HEK293 (cell line): ENCODE data around the gene OR2V2.

ENCODE experiments used
- GLIS1 ChIP-seq: fragments of 450-650 bp; formaldehyde crosslinking; IDR thresholded peaks from 2 replicates; pipeline ENCODE4 v1.5.1; 2016; ENCODE audit warnings: missing biosample characterization, missing genetic modification characterization
- SETDB1 ChIP-seq: IDR thresholded peaks from one replicate; pipeline ENCODE4 v1.6.1; 2017; ENCODE audit warnings: mild to moderate bottlenecking, low read length, moderate library complexity, mixed read lengths; ENCODE audit not compliant: insufficient read length
- ZNF10 ChIP-seq: fragments of 450-650 bp; formaldehyde crosslinking; IDR thresholded peaks from 2 replicates; pipeline ENCODE4 v1.5.1; 2017; ENCODE audit warnings: missing biosample characterization, missing genetic modification characterization
- ZNF221 ChIP-seq: fragments of 450-650 bp; formaldehyde crosslinking; IDR thresholded peaks from 2 replicates; pipeline ENCODE4 v1.5.1; 2017; ENCODE audit warnings: missing biosample characterization, missing genetic modification characterization, borderline replicate concordance
- ZNF24 ChIP-seq: fragments of 450-650 bp; formaldehyde crosslinking; IDR thresholded peaks from 2 replicates; pipeline ENCODE4 v1.5.1; 2016; ENCODE audit warnings: missing biosample characterization, missing genetic modification characterization
- ZNF350 ChIP-seq: fragments of 450-650 bp; formaldehyde crosslinking; IDR thresholded peaks from 2 replicates; pipeline ENCODE4 v1.5.0; 2017; ENCODE audit warnings: missing biosample characterization, mild to moderate bottlenecking, missing genetic modification characterization
- ZNF394 ChIP-seq: fragments of 450-650 bp; formaldehyde crosslinking; IDR thresholded peaks from 2 replicates; pipeline ENCODE4 v1.5.1; 2016; ENCODE audit warnings: missing biosample characterization, missing genetic modification characterization, mild to moderate bottlenecking, moderate library complexity, borderline replicate concordance
- ZNF600 ChIP-seq: fragments of 450-650 bp; formaldehyde crosslinking; IDR thresholded peaks from 2 replicates; pipeline ENCODE4 v1.5.1; 2016; ENCODE audit warnings: missing biosample characterization, missing genetic modification characterization
- ZNF658 ChIP-seq: fragments of 450-650 bp; formaldehyde crosslinking; IDR thresholded peaks from 2 replicates; pipeline ENCODE4; 2016; ENCODE audit warnings: missing biosample characterization, missing genetic modification characterization
- ZNF768 ChIP-seq: fragments of 450-650 bp; formaldehyde crosslinking; IDR thresholded peaks from 2 replicates; pipeline ENCODE4 v1.5.1; 2018; ENCODE audit warnings: missing biosample characterization, mild to moderate bottlenecking, missing genetic modification characterization
- ZNF776 ChIP-seq: fragments of 450-650 bp; formaldehyde crosslinking; IDR thresholded peaks from 2 replicates; pipeline ENCODE4 v1.5.0; 2017; ENCODE audit warnings: missing biosample characterization, missing genetic modification characterization, borderline replicate concordance
- TF ChIP-seq, protein P1 (sequence below): fragments of 450-650 bp; formaldehyde crosslinking; IDR thresholded peaks from 2 replicates; pipeline ENCODE4 v1.5.1; 2016; ENCODE audit warnings: missing biosample characterization, missing genetic modification characterization
- TF ChIP-seq, protein P2 (sequence below): fragments of 450-650 bp; formaldehyde crosslinking; IDR thresholded peaks from 2 replicates; pipeline ENCODE4 v1.5.1; 2016; ENCODE audit warnings: missing biosample characterization, missing genetic modification characterization
- TF ChIP-seq, protein P3 (sequence below): fragments of 450-650 bp; formaldehyde crosslinking; IDR thresholded peaks from 2 replicates; pipeline ENCODE4 v1.5.1; 2016; ENCODE audit warnings: missing biosample characterization, missing genetic modification characterization
- TF ChIP-seq, protein P4 (sequence below): fragments of 450-650 bp; formaldehyde crosslinking; IDR thresholded peaks from 2 replicates; pipeline ENCODE4; 2016; ENCODE audit warnings: missing biosample characterization, missing genetic modification characterization
- TF ChIP-seq, protein P5 (sequence below): fragments of 450-650 bp; formaldehyde crosslinking; IDR thresholded peaks from 2 replicates; pipeline ENCODE4 v1.5.1; 2016; ENCODE audit warnings: missing biosample characterization, missing genetic modification characterization, borderline replicate concordance
- TF ChIP-seq, protein P6 (sequence below): fragments of 450-650 bp; formaldehyde crosslinking; IDR thresholded peaks from 2 replicates; pipeline ENCODE4 v1.5.1; 2016; ENCODE audit warnings: missing biosample characterization, missing genetic modification characterization
- TF ChIP-seq, protein P7 (sequence below): fragments of 450-650 bp; formaldehyde crosslinking; IDR thresholded peaks from 2 replicates; pipeline ENCODE4 v1.5.1; 2017; ENCODE audit warnings: missing biosample characterization, mild to moderate bottlenecking, missing genetic modification characterization, moderate library complexity
- TF ChIP-seq, protein P8 (sequence below): fragments of 450-650 bp; formaldehyde crosslinking; IDR thresholded peaks from 2 replicates; pipeline ENCODE4 v1.5.1; 2016; ENCODE audit warnings: missing biosample characterization, missing genetic modification characterization

OR2V2 gene

DNA sequence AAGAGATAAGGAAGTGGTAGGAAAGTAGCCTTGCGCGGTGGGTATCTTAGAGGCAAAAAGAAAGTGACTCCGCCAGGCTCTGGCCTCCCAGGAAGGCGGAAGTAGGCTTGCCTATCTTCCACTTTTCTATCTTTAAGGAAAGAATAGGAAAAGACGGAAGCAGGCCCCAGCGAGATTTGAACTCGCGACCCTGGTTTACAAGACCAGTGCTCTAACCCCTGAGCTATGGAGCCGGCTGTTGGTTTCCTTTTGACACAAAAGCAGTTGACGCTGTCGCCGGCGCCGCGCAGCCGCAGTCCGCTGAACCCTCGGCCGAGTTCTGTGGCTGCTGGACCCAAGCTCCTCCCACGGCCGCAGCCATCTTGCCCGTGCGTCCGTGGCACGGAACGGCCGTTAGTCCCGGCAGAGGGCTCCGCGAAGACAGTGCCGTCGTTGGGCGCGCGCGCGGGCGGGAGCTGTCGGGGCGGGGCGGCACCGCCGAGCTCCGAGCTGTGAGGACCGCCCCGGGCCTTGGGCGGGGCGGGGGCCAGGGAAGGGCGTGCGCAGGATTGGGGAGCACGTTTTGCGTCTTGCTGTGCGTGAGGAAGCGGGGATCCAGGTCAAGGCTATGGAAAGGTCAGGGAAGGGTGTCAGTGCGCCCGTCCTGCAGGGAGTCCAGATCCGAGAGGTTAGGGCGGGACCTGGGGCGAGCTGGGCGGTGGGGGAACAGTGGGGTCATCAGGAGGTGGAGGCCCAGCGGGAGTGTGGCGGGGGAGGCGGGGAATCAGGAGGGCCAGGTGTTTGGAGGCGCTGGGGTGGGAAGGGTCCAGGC is 44.3 kb downstream of the OR2V2 start (continued):
- TF ChIP-seq, protein P1, sequence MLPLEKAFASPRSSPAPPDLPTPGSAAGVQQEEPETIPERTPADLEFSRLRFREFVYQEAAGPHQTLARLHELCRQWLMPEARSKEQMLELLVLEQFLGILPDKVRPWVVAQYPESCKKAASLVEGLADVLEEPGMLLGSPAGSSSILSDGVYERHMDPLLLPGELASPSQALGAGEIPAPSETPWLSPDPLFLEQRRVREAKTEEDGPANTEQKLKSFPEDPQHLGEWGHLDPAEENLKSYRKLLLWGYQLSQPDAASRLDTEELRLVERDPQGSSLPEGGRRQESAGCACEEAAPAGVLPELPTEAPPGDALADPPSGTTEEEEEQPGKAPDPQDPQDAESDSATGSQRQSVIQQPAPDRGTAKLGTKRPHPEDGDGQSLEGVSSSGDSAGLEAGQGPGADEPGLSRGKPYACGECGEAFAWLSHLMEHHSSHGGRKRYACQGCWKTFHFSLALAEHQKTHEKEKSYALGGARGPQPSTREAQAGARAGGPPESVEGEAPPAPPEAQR (tag by site-specific recombination), result no peak; the same call in 1 of the 2 replicates
- TF ChIP-seq ZNF600 (peak; percentile 38), ZNF768 (no peak), ZNF221 (tag by site-specific recombination) (no peak), ZNF658 (no peak), ZNF776 (tag by site-specific recombination) (no peak), GLIS1 (tag by site-specific recombination) (peak; percentile 69), ZNF10 (tag by site-specific recombination) (no peak; the same call in 1 of the 2 replicates), ZNF24 (tag by site-specific recombination) (peak; percentile 53; the same call in 1 of the 2 replicates), ZNF350 (tag by site-specific recombination) (no peak), SETDB1 (no peak), ZNF394 (peak; percentile 61; the same call in 1 of the 2 replicates)
- TF ChIP-seq, protein P2, sequence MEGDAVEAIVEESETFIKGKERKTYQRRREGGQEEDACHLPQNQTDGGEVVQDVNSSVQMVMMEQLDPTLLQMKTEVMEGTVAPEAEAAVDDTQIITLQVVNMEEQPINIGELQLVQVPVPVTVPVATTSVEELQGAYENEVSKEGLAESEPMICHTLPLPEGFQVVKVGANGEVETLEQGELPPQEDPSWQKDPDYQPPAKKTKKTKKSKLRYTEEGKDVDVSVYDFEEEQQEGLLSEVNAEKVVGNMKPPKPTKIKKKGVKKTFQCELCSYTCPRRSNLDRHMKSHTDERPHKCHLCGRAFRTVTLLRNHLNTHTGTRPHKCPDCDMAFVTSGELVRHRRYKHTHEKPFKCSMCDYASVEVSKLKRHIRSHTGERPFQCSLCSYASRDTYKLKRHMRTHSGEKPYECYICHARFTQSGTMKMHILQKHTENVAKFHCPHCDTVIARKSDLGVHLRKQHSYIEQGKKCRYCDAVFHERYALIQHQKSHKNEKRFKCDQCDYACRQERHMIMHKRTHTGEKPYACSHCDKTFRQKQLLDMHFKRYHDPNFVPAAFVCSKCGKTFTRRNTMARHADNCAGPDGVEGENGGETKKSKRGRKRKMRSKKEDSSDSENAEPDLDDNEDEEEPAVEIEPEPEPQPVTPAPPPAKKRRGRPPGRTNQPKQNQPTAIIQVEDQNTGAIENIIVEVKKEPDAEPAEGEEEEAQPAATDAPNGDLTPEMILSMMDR, result no peak; the same call in 1 of the 2 replicates
- TF ChIP-seq, protein P3, sequence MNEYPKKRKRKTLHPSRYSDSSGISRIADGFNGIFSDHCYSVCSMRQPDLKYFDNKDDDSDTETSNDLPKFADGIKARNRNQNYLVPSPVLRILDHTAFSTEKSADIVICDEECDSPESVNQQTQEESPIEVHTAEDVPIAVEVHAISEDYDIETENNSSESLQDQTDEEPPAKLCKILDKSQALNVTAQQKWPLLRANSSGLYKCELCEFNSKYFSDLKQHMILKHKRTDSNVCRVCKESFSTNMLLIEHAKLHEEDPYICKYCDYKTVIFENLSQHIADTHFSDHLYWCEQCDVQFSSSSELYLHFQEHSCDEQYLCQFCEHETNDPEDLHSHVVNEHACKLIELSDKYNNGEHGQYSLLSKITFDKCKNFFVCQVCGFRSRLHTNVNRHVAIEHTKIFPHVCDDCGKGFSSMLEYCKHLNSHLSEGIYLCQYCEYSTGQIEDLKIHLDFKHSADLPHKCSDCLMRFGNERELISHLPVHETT (tag by site-specific recombination), result no peak; the same call in none of the 2 replicates
- TF ChIP-seq, protein P4, sequence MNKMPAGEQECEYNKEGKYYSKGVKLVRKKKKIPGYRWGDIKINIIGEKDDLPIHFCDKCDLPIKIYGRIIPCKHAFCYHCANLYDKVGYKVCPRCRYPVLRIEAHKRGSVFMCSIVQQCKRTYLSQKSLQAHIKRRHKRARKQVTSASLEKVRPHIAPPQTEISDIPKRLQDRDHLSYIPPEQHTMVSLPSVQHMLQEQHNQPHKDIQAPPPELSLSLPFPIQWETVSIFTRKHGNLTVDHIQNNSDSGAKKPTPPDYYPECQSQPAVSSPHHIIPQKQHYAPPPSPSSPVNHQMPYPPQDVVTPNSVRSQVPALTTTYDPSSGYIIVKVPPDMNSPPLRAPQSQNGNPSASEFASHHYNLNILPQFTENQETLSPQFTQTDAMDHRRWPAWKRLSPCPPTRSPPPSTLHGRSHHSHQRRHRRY (tag by site-specific recombination), result no peak
- TF ChIP-seq, protein P5, sequence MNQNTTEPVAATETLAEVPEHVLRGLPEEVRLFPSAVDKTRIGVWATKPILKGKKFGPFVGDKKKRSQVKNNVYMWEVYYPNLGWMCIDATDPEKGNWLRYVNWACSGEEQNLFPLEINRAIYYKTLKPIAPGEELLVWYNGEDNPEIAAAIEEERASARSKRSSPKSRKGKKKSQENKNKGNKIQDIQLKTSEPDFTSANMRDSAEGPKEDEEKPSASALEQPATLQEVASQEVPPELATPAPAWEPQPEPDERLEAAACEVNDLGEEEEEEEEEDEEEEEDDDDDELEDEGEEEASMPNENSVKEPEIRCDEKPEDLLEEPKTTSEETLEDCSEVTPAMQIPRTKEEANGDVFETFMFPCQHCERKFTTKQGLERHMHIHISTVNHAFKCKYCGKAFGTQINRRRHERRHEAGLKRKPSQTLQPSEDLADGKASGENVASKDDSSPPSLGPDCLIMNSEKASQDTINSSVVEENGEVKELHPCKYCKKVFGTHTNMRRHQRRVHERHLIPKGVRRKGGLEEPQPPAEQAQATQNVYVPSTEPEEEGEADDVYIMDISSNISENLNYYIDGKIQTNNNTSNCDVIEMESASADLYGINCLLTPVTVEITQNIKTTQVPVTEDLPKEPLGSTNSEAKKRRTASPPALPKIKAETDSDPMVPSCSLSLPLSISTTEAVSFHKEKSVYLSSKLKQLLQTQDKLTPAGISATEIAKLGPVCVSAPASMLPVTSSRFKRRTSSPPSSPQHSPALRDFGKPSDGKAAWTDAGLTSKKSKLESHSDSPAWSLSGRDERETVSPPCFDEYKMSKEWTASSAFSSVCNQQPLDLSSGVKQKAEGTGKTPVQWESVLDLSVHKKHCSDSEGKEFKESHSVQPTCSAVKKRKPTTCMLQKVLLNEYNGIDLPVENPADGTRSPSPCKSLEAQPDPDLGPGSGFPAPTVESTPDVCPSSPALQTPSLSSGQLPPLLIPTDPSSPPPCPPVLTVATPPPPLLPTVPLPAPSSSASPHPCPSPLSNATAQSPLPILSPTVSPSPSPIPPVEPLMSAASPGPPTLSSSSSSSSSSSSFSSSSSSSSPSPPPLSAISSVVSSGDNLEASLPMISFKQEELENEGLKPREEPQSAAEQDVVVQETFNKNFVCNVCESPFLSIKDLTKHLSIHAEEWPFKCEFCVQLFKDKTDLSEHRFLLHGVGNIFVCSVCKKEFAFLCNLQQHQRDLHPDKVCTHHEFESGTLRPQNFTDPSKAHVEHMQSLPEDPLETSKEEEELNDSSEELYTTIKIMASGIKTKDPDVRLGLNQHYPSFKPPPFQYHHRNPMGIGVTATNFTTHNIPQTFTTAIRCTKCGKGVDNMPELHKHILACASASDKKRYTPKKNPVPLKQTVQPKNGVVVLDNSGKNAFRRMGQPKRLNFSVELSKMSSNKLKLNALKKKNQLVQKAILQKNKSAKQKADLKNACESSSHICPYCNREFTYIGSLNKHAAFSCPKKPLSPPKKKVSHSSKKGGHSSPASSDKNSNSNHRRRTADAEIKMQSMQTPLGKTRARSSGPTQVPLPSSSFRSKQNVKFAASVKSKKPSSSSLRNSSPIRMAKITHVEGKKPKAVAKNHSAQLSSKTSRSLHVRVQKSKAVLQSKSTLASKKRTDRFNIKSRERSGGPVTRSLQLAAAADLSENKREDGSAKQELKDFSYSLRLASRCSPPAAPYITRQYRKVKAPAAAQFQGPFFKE (tag by site-specific recombination), result no peak
- TF ChIP-seq, protein P6, sequence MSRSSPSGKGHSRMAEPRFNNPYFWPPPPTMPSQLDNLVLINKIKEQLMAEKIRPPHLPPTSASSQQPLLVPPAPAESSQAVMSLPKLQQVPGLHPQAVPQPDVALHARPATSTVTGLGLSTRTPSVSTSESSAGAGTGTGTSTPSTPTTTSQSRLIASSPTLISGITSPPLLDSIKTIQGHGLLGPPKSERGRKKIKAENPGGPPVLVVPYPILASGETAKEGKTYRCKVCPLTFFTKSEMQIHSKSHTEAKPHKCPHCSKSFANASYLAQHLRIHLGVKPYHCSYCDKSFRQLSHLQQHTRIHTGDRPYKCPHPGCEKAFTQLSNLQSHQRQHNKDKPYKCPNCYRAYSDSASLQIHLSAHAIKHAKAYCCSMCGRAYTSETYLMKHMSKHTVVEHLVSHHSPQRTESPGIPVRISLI (tag by site-specific recombination), result no peak
- TF ChIP-seq, protein P7, sequence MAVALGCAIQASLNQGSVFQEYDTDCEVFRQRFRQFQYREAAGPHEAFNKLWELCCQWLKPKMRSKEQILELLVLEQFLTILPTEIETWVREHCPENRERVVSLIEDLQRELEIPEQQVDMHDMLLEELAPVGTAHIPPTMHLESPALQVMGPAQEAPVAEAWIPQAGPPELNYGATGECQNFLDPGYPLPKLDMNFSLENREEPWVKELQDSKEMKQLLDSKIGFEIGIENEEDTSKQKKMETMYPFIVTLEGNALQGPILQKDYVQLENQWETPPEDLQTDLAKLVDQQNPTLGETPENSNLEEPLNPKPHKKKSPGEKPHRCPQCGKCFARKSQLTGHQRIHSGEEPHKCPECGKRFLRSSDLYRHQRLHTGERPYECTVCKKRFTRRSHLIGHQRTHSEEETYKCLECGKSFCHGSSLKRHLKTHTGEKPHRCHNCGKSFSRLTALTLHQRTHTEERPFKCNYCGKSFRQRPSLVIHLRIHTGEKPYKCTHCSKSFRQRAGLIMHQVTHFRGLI (tag by site-specific recombination), result peak; percentile 90
- TF ChIP-seq, protein P8, sequence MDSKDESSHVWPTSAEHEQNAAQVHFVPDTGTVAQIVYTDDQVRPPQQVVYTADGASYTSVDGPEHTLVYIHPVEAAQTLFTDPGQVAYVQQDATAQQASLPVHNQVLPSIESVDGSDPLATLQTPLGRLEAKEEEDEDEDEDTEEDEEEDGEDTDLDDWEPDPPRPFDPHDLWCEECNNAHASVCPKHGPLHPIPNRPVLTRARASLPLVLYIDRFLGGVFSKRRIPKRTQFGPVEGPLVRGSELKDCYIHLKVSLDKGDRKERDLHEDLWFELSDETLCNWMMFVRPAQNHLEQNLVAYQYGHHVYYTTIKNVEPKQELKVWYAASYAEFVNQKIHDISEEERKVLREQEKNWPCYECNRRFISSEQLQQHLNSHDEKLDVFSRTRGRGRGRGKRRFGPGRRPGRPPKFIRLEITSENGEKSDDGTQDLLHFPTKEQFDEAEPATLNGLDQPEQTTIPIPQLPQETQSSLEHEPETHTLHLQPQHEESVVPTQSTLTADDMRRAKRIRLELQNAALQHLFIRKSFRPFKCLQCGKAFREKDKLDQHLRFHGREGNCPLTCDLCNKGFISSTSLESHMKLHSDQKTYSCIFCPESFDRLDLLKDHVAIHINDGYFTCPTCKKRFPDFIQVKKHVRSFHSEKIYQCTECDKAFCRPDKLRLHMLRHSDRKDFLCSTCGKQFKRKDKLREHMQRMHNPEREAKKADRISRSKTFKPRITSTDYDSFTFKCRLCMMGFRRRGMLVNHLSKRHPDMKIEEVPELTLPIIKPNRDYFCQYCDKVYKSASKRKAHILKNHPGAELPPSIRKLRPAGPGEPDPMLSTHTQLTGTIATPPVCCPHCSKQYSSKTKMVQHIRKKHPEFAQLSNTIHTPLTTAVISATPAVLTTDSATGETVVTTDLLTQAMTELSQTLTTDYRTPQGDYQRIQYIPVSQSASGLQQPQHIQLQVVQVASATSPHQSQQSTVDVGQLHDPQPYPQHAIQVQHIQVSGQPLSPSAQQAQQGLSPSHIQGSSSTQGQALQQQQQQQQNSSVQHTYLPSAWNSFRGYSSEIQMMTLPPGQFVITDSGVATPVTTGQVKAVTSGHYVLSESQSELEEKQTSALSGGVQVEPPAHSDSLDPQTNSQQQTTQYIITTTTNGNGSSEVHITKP (tag by site-specific recombination), result peak; percentile 65
